Neural cell (in vitro differentiated cells): ENCODE data around the gene RTN4R. TPM values are rescaled to one million over a fixed set of nuclear protein-coding genes. Genes with fewer than 3 reads are reported as not detected.

Source experiments
- H2AFZ ChIP-seq: fragments of 200-600, 300-800 bp; sonication (generic), shearing (Covaris generic); 2 replicates; pipeline ENCODE4 v1.6.0; 2014; ENCODE audit warnings: low read depth, mild to moderate bottlenecking, antibody characterized with exemption, low read length, moderate library complexity
- H3F3A ChIP-seq: fragments of 200-600 bp; shearing (Covaris generic); 2 replicates; pipeline ENCODE4 v1.6.1; 2016; ENCODE audit warnings: mild to moderate bottlenecking, moderate library complexity, mixed read lengths, antibody characterized with exemption, low read length; ENCODE audit not compliant: insufficient read depth, poor library complexity, severe bottlenecking
- H3K27ac ChIP-seq: fragments of 200-600, 300-800 bp; sonication (generic), shearing (Covaris generic); 2 replicates; pipeline ENCODE4 v1.5.1; 2014; ENCODE audit warnings: mild to moderate bottlenecking, low read length, moderate library complexity
- H3K27me3 ChIP-seq: fragments of 300-800, 200-600 bp; sonication (generic), shearing (Covaris generic); 2 replicates; pipeline ENCODE4 v1.6.0; 2014; ENCODE audit warnings: mild to moderate bottlenecking, low read depth, low read length, moderate library complexity; ENCODE audit not compliant: insufficient read depth
- H3K36me3 ChIP-seq: fragments of 300-800, 200-600 bp; sonication (generic), shearing (Covaris generic); 2 replicates; pipeline ENCODE4 v1.5.1; 2014; ENCODE audit warnings: mild to moderate bottlenecking, antibody characterized with exemption, low read length, moderate library complexity; ENCODE audit not compliant: insufficient read depth
- H3K4me2 ChIP-seq: fragments of 300-800, 200-600 bp; sonication (generic), shearing (Covaris generic); 2 replicates; pipeline ENCODE4 v1.6.0; 2014; ENCODE audit warnings: mild to moderate bottlenecking, low read length
- H3K4me3 ChIP-seq: fragments of 300-800, 200-600 bp; sonication (generic), shearing (Covaris generic); 2 replicates; pipeline ENCODE4 v1.5.1; 2014; ENCODE audit warnings: mild to moderate bottlenecking, low read length, moderate library complexity
- H3K79me2 ChIP-seq: fragments of 200-600 bp; shearing (Covaris generic); replicated peaks from 2 replicates; pipeline ENCODE4 v1.6.0; 2014; ENCODE audit warnings: mild to moderate bottlenecking, low read length, moderate library complexity; ENCODE audit not compliant: insufficient read depth
- H3K9ac ChIP-seq: fragments of 300-800, 200-600 bp; sonication (generic), shearing (Covaris generic); 2 replicates; pipeline ENCODE4 v1.6.1; 2016; ENCODE audit warnings: mild to moderate bottlenecking, low read length, mixed read lengths
- H3K9me2 ChIP-seq: fragments of 200-600 bp; shearing (Covaris generic); 2 replicates; pipeline ENCODE4 v1.6.1; 2016; ENCODE audit warnings: mild to moderate bottlenecking, low read length, mixed read lengths; ENCODE audit not compliant: insufficient read depth
- H3K9me3 ChIP-seq: fragments of 200-600, 300-800 bp; sonication (generic), shearing (Covaris generic); 2 replicates; pipeline ENCODE4 v1.6.1; 2016; ENCODE audit warnings: mild to moderate bottlenecking, mixed run types, low read length, moderate library complexity, mixed read lengths
- H4K20me1 ChIP-seq: fragments of 200-600 bp; shearing (Covaris generic); 2 replicates; pipeline ENCODE4 v1.6.1; 2016; ENCODE audit warnings: mild to moderate bottlenecking, mixed run types; ENCODE audit not compliant: insufficient read depth
- CTCF ChIP-seq: fragments of 450-650 bp; IDR thresholded peaks from 2 replicates; pipeline ENCODE4 v1.5.1; 2014; ENCODE audit warnings: antibody characterized with exemption, mild to moderate bottlenecking, moderate library complexity; ENCODE audit not compliant: poor library complexity, severe bottlenecking
- EP300 ChIP-seq: fragments of 450-650 bp; conservative IDR thresholded peaks from 2 replicates; pipeline ENCODE4 v1.6.1; 2014; ENCODE audit warnings: antibody characterized with exemption, mild to moderate bottlenecking, moderate library complexity; ENCODE audit not compliant: poor library complexity, severe bottlenecking
- EZH2 ChIP-seq: fragments of 200-600, 300-800 bp; shearing (Covaris generic), sonication (generic); IDR thresholded peaks from 2 replicates; pipeline ENCODE4 v1.6.1; 2014; ENCODE audit warnings: antibody characterized with exemption, low read length, borderline replicate concordance, mild to moderate bottlenecking; ENCODE audit not compliant: insufficient read depth, poor library complexity, severe bottlenecking
- MXI1 ChIP-seq: fragments of 450-650 bp; conservative IDR thresholded peaks from 2 replicates; pipeline ENCODE4 v1.6.1; 2014; ENCODE audit warnings: antibody characterized with exemption, mild to moderate bottlenecking; ENCODE audit not compliant: poor library complexity, severe bottlenecking
- POLR2AphosphoS5 ChIP-seq: IDR thresholded peaks from 2 replicates; pipeline ENCODE4 v1.6.1; 2012
- RAD21 ChIP-seq: fragments of 450-650 bp; conservative IDR thresholded peaks from 2 replicates; pipeline ENCODE4 v1.6.1; 2014; ENCODE audit warnings: antibody characterized with exemption, mild to moderate bottlenecking, moderate library complexity
- REST ChIP-seq: IDR thresholded peaks from 2 replicates; pipeline ENCODE4 v1.6.1; 2012; ENCODE audit warnings: borderline replicate concordance
- SMC3 ChIP-seq: fragments of 450-650 bp; conservative IDR thresholded peaks from 2 replicates; pipeline ENCODE4 v1.6.1; 2014; ENCODE audit warnings: antibody characterized with exemption, mild to moderate bottlenecking, moderate library complexity; ENCODE audit not compliant: poor library complexity
- TAF1 ChIP-seq: IDR thresholded peaks from 2 replicates; pipeline ENCODE4 v1.6.1; 2012; ENCODE audit warnings: low read depth
- polyA plus RNA-seq: library from polyadenylated mRNA; depleted of rRNA; stranded (reverse); fragments of >200 nt; gene quantifications from 2 replicates; pipeline ENCODE4 v1.2.3, GENCODE V29; 2014

RTN4R gene
- polyA plus RNA-seq, 1 donor from 2014 or later = 13.6 TPM

- H3F3A ChIP-seq = no peaks in the 10 kb centered on the region
- H3K36me3 ChIP-seq = no peaks in the 10 kb centered on the region
- H3K79me2 ChIP-seq = no peaks in the 10 kb centered on the region
- no peaks in the 10 kb centered on the region for H3K9me3 ChIP-seq
- TF ChIP-seq POLR2AphosphoS5 = no peak
- TF ChIP-seq TAF1 = no peak
- no peak for TF ChIP-seq MXI1
- no peak for TF ChIP-seq EP300
- TF ChIP-seq EZH2 = no peak
- no peak for TF ChIP-seq CTCF
- no peak for TF ChIP-seq SMC3
- TF ChIP-seq REST = no peak
- no peak for TF ChIP-seq RAD21
- no peak overlapping the region for H3K4me3 ChIP-seq
- H3K4me2 ChIP-seq = no peak overlapping the region
- H3K27ac ChIP-seq = no peak overlapping the region
- no peaks in the 10 kb centered on the region for H3K9me2 ChIP-seq
- no peak overlapping the region for H3K9ac ChIP-seq
- no peaks in the 10 kb centered on the region for H4K20me1 ChIP-seq
- H3K27me3 ChIP-seq = no peaks in the 10 kb centered on the region
- H2AFZ ChIP-seq = no peak overlapping the region
Measured at GRCh38 chr22:20194681-20195593, 73.2 kb downstream of the RTN4R start.

- Histone ChIP-seq H3K27ac (no peak overlapping the region), H2AFZ (no peak overlapping the region), H3K36me3 (no peaks in the 10 kb centered on the region), H3K9me3 (no peaks in the 10 kb centered on the region), H4K20me1 (no peaks in the 10 kb centered on the region), H3K9ac (no peak overlapping the region), H3K27me3 (no peaks in the 10 kb centered on the region), H3F3A (no peaks in the 10 kb centered on the region), H3K4me3 (no peak overlapping the region), H3K79me2 (no peaks in the 10 kb centered on the region), H3K4me2 (no peak overlapping the region), H3K9me2 (no peaks in the 10 kb centered on the region)
- TF ChIP-seq REST = no peak
- no peak for TF ChIP-seq MXI1
- TF ChIP-seq EP300 = no peak
- no peak for TF ChIP-seq SMC3
- no peak for TF ChIP-seq TAF1
- TF ChIP-seq RAD21 = no peak
Measured at GRCh38 chr22:20193761-20194494, 74.2 kb downstream of the RTN4R start.
